PFSK-1 (cell line): ENCODE data around the gene SLC25A26.

Experiments used
- POLR2AphosphoS5 ChIP-seq: IDR thresholded peaks from 2 replicates; pipeline ENCODE4 v1.6.1; 2012; ENCODE audit warnings: low read depth, mild to moderate bottlenecking, control low read depth, low read length, moderate library complexity
- SIN3A ChIP-seq: IDR thresholded peaks from 2 replicates; pipeline ENCODE4 v1.6.1; 2012; ENCODE audit warnings: mild to moderate bottlenecking, low read length, moderate library complexity, borderline replicate concordance; ENCODE audit not compliant: insufficient read depth
- TAF1 ChIP-seq: IDR thresholded peaks from 2 replicates; pipeline ENCODE4 v1.6.1; 2012; ENCODE audit warnings: low read length, control low read depth, borderline replicate concordance; ENCODE audit not compliant: insufficient read depth

GRCh38 chr3:66269411-66269810, 48.6 kb downstream of the SLC25A26 start:
- TF ChIP-seq POLR2AphosphoS5, result no peak
- TF ChIP-seq SIN3A, result no peak
- no peak for TF ChIP-seq TAF1
